ENCODE measurements around the gene CENPA.

CENPA gene

GRCh38 chr2:26752656-26753055 lies 33.2 kb upstream of the CENPA start:
- DNase-seq (ENCODE audit: low read depth), result peak; percentile 51
- H3K4me3 ChIP-seq (ENCODE audit: low read depth, low read length), result no peak overlapping the region
- no peak for TF ChIP-seq CTCF (conservative IDR thresholded peaks at IDR 0.05; ENCODE audit: low read depth, low read length)

- no peak for DNase-seq (ENCODE audit: low read depth)
- no peak overlapping the region for H3K4me3 ChIP-seq (ENCODE audit: low read depth, low read length)
- no peak for TF ChIP-seq CTCF (conservative IDR thresholded peaks at IDR 0.05; ENCODE audit: low read depth, low read length)
Measured at GRCh38 chr2:26754539-26754938, 31.3 kb upstream of the CENPA start.

- no peak for TF ChIP-seq CTCF (conservative IDR thresholded peaks at IDR 0.05; ENCODE audit: low read depth, low read length)
- no peak overlapping the region for H3K4me3 ChIP-seq (ENCODE audit: low read depth, low read length)
- no peak for DNase-seq (ENCODE audit: low read depth)
Measured at GRCh38 chr2:26754972-26755670, 30.7 kb upstream of the CENPA start.

- DNase-seq (ENCODE audit: low read depth), result no peak
- TF ChIP-seq CTCF (conservative IDR thresholded peaks at IDR 0.05; ENCODE audit: low read depth, low read length), result no peak
- H3K4me3 ChIP-seq (ENCODE audit: low read depth, low read length), result no peak overlapping the region
Measured at GRCh38 chr2:26756337-26756736, 29.5 kb upstream of the CENPA start.

- peak; percentile 99 for DNase-seq (ENCODE audit: low read depth)
- no peak for TF ChIP-seq CTCF (conservative IDR thresholded peaks at IDR 0.05; ENCODE audit: low read depth, low read length)
- H3K4me3 ChIP-seq (ENCODE audit: low read depth, low read length), result no peak overlapping the region
Measured at GRCh38 chr2:26757873-26758789, 27.7 kb upstream of the CENPA start.

- no peak overlapping the region for H3K4me3 ChIP-seq (ENCODE audit: low read depth, low read length)
- no peak for TF ChIP-seq CTCF (conservative IDR thresholded peaks at IDR 0.05; ENCODE audit: low read depth, low read length)
- DNase-seq (ENCODE audit: low read depth), result no peak
Measured at GRCh38 chr2:26758790-26759321, 27.0 kb upstream of the CENPA start.

Measured in choroid plexus epithelial cell (primary cell).